SK-N-SH (cell line): ENCODE measurements around the gene SP110. TPM values are rescaled to one million over a fixed set of nuclear protein-coding genes. Genes with fewer than 3 reads are reported as not detected.

Experiments used
- CTCF ChIA-PET: fragments of 300-600, 350-600 bp; formaldehyde crosslinking; extraction: SDS; loops from one replicate; lab custom pipeline; 2021; lab: Yijun Ruan, JAX
- POLR2A ChIA-PET: fragments of 350-600 bp; sonication (Branson Sonifier 250); formaldehyde crosslinking; extraction: SDS; loops from one replicate; lab custom pipeline; 2020; ENCODE audit warnings: antibody characterized with exemption, inconsistent platforms; lab: Yijun Ruan, JAX
- DNase-seq: peaks from one replicate; pipeline ENCODE4 v3.0.0; 2012
- H2AFZ ChIP-seq: fragments of 200-600 bp; sonication (generic); 2 replicates; pipeline ENCODE4 v1.8.1; 2016; ENCODE audit warnings: antibody characterized with exemption, mild to moderate bottlenecking, low read depth
- H3F3A ChIP-seq: fragments of 200-600 bp; sonication (generic); replicated peaks from 2 replicates; pipeline ENCODE3; 2016; ENCODE audit warnings: antibody characterized with exemption, mild to moderate bottlenecking; ENCODE audit not compliant: insufficient read depth
- H3K27ac ChIP-seq, 2 experiments: fragments of 200-500 bp in 1 of 2; fragments of 200-600 bp in 1 of 2; sonication (Bioruptor generic) in 1 of 2; sonication (generic), shearing (Covaris generic) in 1 of 2; 2 replicates each; pipeline versions ENCODE4 v1.5.1 to v1.6.1; 2014 to 2016; ENCODE audit warnings: low read depth in 2 of 2, inconsistent platforms in 1 of 2, low read length in 1 of 2, mild to moderate bottlenecking in 1 of 2, mixed read lengths in 1 of 2
- H3K27me3 ChIP-seq: fragments of 200-600 bp; sonication (generic), shearing (Covaris generic); 2 replicates; pipeline ENCODE4 v1.6.1; 2016; ENCODE audit warnings: mixed run types; ENCODE audit not compliant: insufficient read depth
- H3K36me3 ChIP-seq, 2 experiments: fragments of 200-500 bp in 1 of 2; fragments of 200-600 bp in 1 of 2; sonication (Bioruptor generic) in 1 of 2; sonication (generic) in 1 of 2; replicated peaks in 1 of 2; 2 replicates each; pipeline versions ENCODE3 to v1.5.1; 2014 to 2016; ENCODE audit warnings: low read length in 1 of 2, mild to moderate bottlenecking in 1 of 2; ENCODE audit not compliant: insufficient read depth in 2 of 2, control insufficient read depth in 1 of 2
- H3K4me1 ChIP-seq, 2 experiments: fragments of 200-500 bp in 1 of 2; fragments of 200-600 bp in 1 of 2; sonication (Bioruptor generic) in 1 of 2; sonication (generic), shearing (Covaris generic) in 1 of 2; 2 replicates each; pipeline versions ENCODE4 v1.5.1 to v1.6.1; 2014 to 2016; ENCODE audit warnings: low read depth in 1 of 2, low read length in 1 of 2, mixed run types in 1 of 2; ENCODE audit not compliant: insufficient read depth in 2 of 2, control insufficient read depth in 1 of 2
- H3K4me2 ChIP-seq: fragments of 200-600 bp; sonication (generic), shearing (Covaris generic); 2 replicates; pipeline ENCODE4 v1.6.1; 2017; ENCODE audit warnings: mixed run types
- H3K4me3 ChIP-seq, 2 experiments: fragments of 200-500 bp in 1 of 2; fragments of 200-600 bp in 1 of 2; sonication (Bioruptor generic) in 1 of 2; sonication (generic), shearing (Covaris generic) in 1 of 2; 2 replicates each; pipeline versions ENCODE4 v1.5.1 to v1.8.1; 2014 to 2016; ENCODE audit warnings: low read depth in 2 of 2, inconsistent platforms in 1 of 2, low read length in 1 of 2, mild to moderate bottlenecking in 1 of 2, mixed read lengths in 1 of 2, moderate library complexity in 1 of 2
- H3K79me2 ChIP-seq: fragments of 200-600 bp; sonication (generic); 2 replicates; pipeline ENCODE4 v1.8.1; 2017; ENCODE audit warnings: mild to moderate bottlenecking; ENCODE audit not compliant: insufficient read depth
- H3K9ac ChIP-seq: fragments of 200-600 bp; sonication (generic); 2 replicates; pipeline ENCODE4 v1.6.1; 2017; ENCODE audit warnings: mixed run types
- H3K9me2 ChIP-seq: fragments of 200-600 bp; sonication (generic); 2 replicates; pipeline ENCODE4 v1.6.1; 2017; ENCODE audit warnings: mixed run types
- H3K9me3 ChIP-seq: fragments of 200-600 bp; sonication (generic); 2 replicates; pipeline ENCODE4 v1.6.1; 2017; ENCODE audit warnings: mixed run types, mild to moderate bottlenecking, moderate library complexity
- H4K20me1 ChIP-seq: fragments of 200-600 bp; sonication (generic); 2 replicates; pipeline ENCODE4 v1.6.1; 2017; ENCODE audit warnings: mild to moderate bottlenecking, mixed run types; ENCODE audit not compliant: insufficient read depth
- EZH2phosphoT487 ChIP-seq: fragments of 200-600 bp; sonication (generic); IDR thresholded peaks from 2 replicates; pipeline ENCODE4 v1.6.1; 2017; ENCODE audit warnings: low read depth, mixed run types, mild to moderate bottlenecking, antibody characterized with exemption, moderate library complexity, borderline replicate concordance
- FOSL2 ChIP-seq: IDR thresholded peaks from 2 replicates; pipeline ENCODE4 v1.4.0; 2012; ENCODE audit warnings: low read depth, mild to moderate bottlenecking, moderate library complexity, borderline replicate concordance
- FOXJ3 ChIP-seq: sonication (generic); formaldehyde crosslinking; IDR thresholded peaks from 2 replicates; pipeline ENCODE4 v1.5.1; 2020; ENCODE audit warnings: mild to moderate bottlenecking, missing genetic modification reagents
- GABPA ChIP-seq: IDR thresholded peaks from 2 replicates; pipeline ENCODE4 v1.4.0; 2012; ENCODE audit warnings: low read depth, mild to moderate bottlenecking
- JUND ChIP-seq: IDR thresholded peaks from 2 replicates; pipeline ENCODE4 v1.4.0; 2012
- MEF2A ChIP-seq: IDR thresholded peaks from 2 replicates; pipeline ENCODE4 v1.4.0; 2012; ENCODE audit warnings: low read depth, borderline replicate concordance
- RCOR1 ChIP-seq: fragments of 150-350 bp; IDR thresholded peaks from 2 replicates; pipeline ENCODE4 v1.6.1; 2017; ENCODE audit warnings: antibody characterized with exemption, low read length
- SIN3A ChIP-seq: IDR thresholded peaks from 2 replicates; pipeline ENCODE4 v1.6.1; 2012; ENCODE audit warnings: low read depth, mild to moderate bottlenecking, low read length, moderate library complexity, borderline replicate concordance
- TAF1 ChIP-seq: IDR thresholded peaks from 2 replicates; pipeline ENCODE4 v1.6.1; 2012; ENCODE audit warnings: low read depth, mild to moderate bottlenecking, low read length, moderate library complexity, borderline replicate concordance
- TEAD4 ChIP-seq: IDR thresholded peaks from 2 replicates; pipeline ENCODE4 v1.4.0; 2012; ENCODE audit warnings: mild to moderate bottlenecking, borderline replicate concordance; ENCODE audit not compliant: insufficient read depth
- YY1 ChIP-seq: IDR thresholded peaks from 2 replicates; pipeline ENCODE4 v1.4.0; 2012; ENCODE audit warnings: low read depth, mild to moderate bottlenecking
- WGBS: methylation state at CpG from one replicate; pipeline ENCODE4 v1.1.6; 2017; ENCODE audit warnings: low lambda C conversion rate; 5-methylcytosine and 5-hydroxymethylcytosine counted together
- polyA plus RNA-seq, 3 experiments: library from polyadenylated mRNA; depleted of rRNA; stranded (reverse); fragments of >200 nt; gene quantifications; 2 replicates each; pipeline ENCODE4 v1.2.3, GENCODE V29; 2012
- TF ChIP-seq, protein P1 (sequence below): IDR thresholded peaks from 2 replicates; pipeline ENCODE4 v1.4.0; 2012; ENCODE audit warnings: low read depth, borderline replicate concordance
- TF ChIP-seq, protein P2 (sequence below): IDR thresholded peaks from 2 replicates; pipeline ENCODE4 v1.4.0; 2012; ENCODE audit warnings: low read depth, borderline replicate concordance

The SP110 gene
- polyA plus RNA-seq, 1 of the 3 experiments (the other 2 are of a cell fraction): 10.4 TPM

DNA sequence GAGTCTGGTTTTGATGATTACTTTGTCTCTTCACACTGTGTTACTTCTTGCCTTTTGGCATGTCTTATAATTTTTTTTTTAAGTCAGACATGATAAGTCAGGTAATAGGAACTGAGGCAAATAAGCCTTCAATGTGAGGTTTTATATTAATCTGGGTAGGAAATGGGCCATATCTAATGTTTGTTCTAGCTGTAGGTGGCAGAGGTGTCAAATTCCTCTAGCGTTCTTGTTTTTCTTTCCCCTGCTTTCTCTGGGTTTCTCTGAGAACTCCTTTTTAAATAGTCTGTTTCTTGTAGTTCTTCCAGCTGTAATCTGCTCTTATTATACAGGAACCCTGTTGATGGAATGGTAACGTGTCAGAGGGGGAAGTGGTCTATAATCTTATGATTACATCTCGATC, 11.5 kb upstream of the SP110 start:
- Histone ChIP-seq H3K27ac (no peak overlapping the region), H3K9me3 (peaks cover 5% of the 10 kb centered on the region; the same call in 1 of the 2 replicates), H3K79me2 (no peaks in the 10 kb centered on the region), H3K4me2 (no peak overlapping the region)
- WGBS: 34% methylated on average over 3 of the region's 3 CpGs
- no peak for TF ChIP-seq EZH2phosphoT487
- TF ChIP-seq, protein P1, sequence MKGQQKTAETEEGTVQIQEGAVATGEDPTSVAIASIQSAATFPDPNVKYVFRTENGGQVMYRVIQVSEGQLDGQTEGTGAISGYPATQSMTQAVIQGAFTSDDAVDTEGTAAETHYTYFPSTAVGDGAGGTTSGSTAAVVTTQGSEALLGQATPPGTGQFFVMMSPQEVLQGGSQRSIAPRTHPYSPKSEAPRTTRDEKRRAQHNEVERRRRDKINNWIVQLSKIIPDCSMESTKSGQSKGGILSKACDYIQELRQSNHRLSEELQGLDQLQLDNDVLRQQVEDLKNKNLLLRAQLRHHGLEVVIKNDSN: no peak
- TF ChIP-seq SIN3A: no peak
- TF ChIP-seq FOXJ3 (CRISPR knock-in tag): no peak
- no peak for TF ChIP-seq FOSL2
- TF ChIP-seq YY1: no peak
- TF ChIP-seq JUND: no peak
- TF ChIP-seq, protein P2, sequence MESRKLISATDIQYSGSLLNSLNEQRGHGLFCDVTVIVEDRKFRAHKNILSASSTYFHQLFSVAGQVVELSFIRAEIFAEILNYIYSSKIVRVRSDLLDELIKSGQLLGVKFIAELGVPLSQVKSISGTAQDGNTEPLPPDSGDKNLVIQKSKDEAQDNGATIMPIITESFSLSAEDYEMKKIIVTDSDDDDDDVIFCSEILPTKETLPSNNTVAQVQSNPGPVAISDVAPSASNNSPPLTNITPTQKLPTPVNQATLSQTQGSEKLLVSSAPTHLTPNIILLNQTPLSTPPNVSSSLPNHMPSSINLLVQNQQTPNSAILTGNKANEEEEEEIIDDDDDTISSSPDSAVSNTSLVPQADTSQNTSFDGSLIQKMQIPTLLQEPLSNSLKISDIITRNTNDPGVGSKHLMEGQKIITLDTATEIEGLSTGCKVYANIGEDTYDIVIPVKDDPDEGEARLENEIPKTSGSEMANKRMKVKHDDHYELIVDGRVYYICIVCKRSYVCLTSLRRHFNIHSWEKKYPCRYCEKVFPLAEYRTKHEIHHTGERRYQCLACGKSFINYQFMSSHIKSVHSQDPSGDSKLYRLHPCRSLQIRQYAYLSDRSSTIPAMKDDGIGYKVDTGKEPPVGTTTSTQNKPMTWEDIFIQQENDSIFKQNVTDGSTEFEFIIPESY: no peak
- no peak for TF ChIP-seq GABPA
- no peak for TF ChIP-seq TEAD4
- no peak for TF ChIP-seq TAF1
- TF ChIP-seq RCOR1: no peak
- no peak for TF ChIP-seq MEF2A
- TF ChIP-seq, all 33 proteins: peak for 0
- H3K4me3 ChIP-seq: no peak overlapping the region
- H3K9ac ChIP-seq: no peak overlapping the region
- no peak overlapping the region for H2AFZ ChIP-seq
- H3K9me2 ChIP-seq: no peaks in the 10 kb centered on the region
- CTCF ChIA-PET: no interaction called here
- H3K36me3 ChIP-seq: peaks cover 0 to 6% of the 10 kb centered on the region in 2 experiments
- POLR2A ChIA-PET: no interaction called here
- H3K27me3 ChIP-seq: no peaks in the 10 kb centered on the region
- DNase-seq: no peak
- no peaks in the 10 kb centered on the region for H4K20me1 ChIP-seq
- no peaks in the 10 kb centered on the region for H3F3A ChIP-seq
- no peaks in the 10 kb centered on the region for H3K4me1 ChIP-seq

DNA sequence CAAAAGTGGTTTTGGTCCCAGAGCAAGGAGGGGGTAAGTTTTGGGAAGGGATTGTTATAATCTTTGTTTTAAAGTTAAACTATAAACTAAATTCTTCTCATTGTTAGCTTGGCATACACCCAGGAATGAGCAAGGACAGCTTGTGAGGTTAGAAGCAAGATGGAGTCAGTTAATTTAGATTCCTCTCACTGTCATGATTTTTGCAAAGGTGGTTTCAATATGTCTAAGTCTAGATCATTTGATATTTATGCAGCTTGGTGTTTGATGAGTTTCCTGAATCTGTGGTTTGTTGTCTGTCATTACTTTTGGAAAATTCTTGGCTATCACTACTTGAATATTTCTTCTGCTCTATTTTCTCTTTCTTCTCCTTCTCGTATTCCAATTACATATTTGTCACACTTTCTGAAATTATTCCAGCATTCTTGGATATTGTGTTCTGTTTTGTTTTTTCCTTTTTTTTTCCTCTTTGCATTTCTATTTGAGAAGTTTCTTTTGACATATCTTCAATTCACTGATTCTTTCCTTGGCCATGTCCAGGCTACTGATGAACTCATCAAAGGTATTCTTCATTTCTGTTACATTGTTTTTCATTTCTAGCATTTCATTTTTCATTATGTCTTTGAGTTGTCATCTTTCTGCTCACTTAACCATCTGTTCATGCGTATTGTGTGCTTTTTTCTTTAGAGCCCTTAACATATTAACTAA, 10.9 kb upstream of the SP110 start:
- peaks cover 0 to 6% of the 10 kb centered on the region in 2 experiments for H3K36me3 ChIP-seq
- no peak overlapping the region for H2AFZ ChIP-seq
- POLR2A ChIA-PET: no interaction called here
- H3K9me3 ChIP-seq: peaks cover 5% of the 10 kb centered on the region; the same call in 1 of the 2 replicates
- no peaks in the 10 kb centered on the region for H3K4me1 ChIP-seq
- H3K79me2 ChIP-seq: no peaks in the 10 kb centered on the region
- H3K27me3 ChIP-seq: no peaks in the 10 kb centered on the region
- CTCF ChIA-PET: no interaction called here
- DNase-seq: no peak
- H3K9ac ChIP-seq: no peak overlapping the region
- no peak overlapping the region for H3K4me2 ChIP-seq
- TF ChIP-seq, protein P1: no peak
- TF ChIP-seq RCOR1: no peak
- no peak for TF ChIP-seq FOSL2
- H3F3A ChIP-seq: no peaks in the 10 kb centered on the region
- WGBS: 63% methylated on average over 2 of the region's 2 CpGs
- no peak overlapping the region for H3K27ac ChIP-seq
- no peaks in the 10 kb centered on the region for H3K9me2 ChIP-seq
- no peak overlapping the region for H3K4me3 ChIP-seq
- no peaks in the 10 kb centered on the region for H4K20me1 ChIP-seq
